WTC11 (cell line): Measurements from ENCODE around the gene ARMC9. TPM values are rescaled to one million over a fixed set of nuclear protein-coding genes. Genes with fewer than 3 reads are reported as not detected.

Experiments
- ATAC-seq: fragments of 200-7000 bp; cut with Tn5 transposase; 2 replicates; pipeline ENCODE4 v1.10.0; 2021; ENCODE audit warnings: mild to moderate bottlenecking, moderate library complexity
- CTCF ChIA-PET: fragments of 300-600 bp; sonication (Branson Sonifier 250); formaldehyde crosslinking; loops from one replicate; lab custom pipeline; 2021; ENCODE audit warnings: antibody characterized with exemption; lab: Charles Lee
- POLR2A ChIA-PET: fragments of 350-600 bp; sonication (Branson Sonifier 250); formaldehyde crosslinking; loops from one replicate; lab custom pipeline; 2021; ENCODE audit warnings: antibody characterized with exemption; lab: Charles Lee
- DNase-seq: peaks from one replicate; pipeline ENCODE4 v3.0.0; 2021; ENCODE audit warnings: low spot score
- H3K27ac Mint-ChIP-seq: 2 replicates; pipeline ENCODE4 v1.8.0; 2021; ENCODE audit warnings: mixed read lengths
- H3K27me3 Mint-ChIP-seq: 2 replicates; pipeline ENCODE4 v1.8.0; 2021; ENCODE audit warnings: low read depth, mild to moderate bottlenecking, moderate library complexity, mixed read lengths
- H3K36me3 Mint-ChIP-seq: 2 replicates; pipeline ENCODE4 v1.8.0; 2021; ENCODE audit warnings: mixed read lengths
- H3K4me1 Mint-ChIP-seq: 2 replicates; pipeline ENCODE4 v1.8.0; 2022; ENCODE audit warnings: mixed read lengths
- H3K4me3 Mint-ChIP-seq: 2 replicates; pipeline ENCODE4 v1.8.0; 2021; ENCODE audit warnings: mild to moderate bottlenecking, moderate library complexity, mixed read lengths
- H3K9me3 Mint-ChIP-seq: 2 replicates; pipeline ENCODE4 v1.8.0; 2021; ENCODE audit warnings: mixed read lengths
- EMX1 ChIP-seq: fragments of 250-450 bp; sonication (Bioruptor Pico); IDR thresholded peaks from 2 replicates; pipeline ENCODE4 v1.8.0; 2021; ENCODE audit warnings: mild to moderate bottlenecking
- ESRRA ChIP-seq: sonication (generic); formaldehyde crosslinking; IDR thresholded peaks from 2 replicates; pipeline ENCODE4 v1.8.1; 2022; ENCODE audit warnings: mild to moderate bottlenecking, missing genetic modification reagents, borderline replicate concordance
- MYBL2 ChIP-seq: sonication (generic); formaldehyde crosslinking; IDR thresholded peaks from 2 replicates; pipeline ENCODE4 v1.8.1; 2023; ENCODE audit warnings: mild to moderate bottlenecking, moderate library complexity, missing genetic modification reagents
- TEAD4 ChIP-seq: sonication (generic); formaldehyde crosslinking; IDR thresholded peaks from 2 replicates; pipeline ENCODE4 v1.8.0; 2022; ENCODE audit warnings: mild to moderate bottlenecking, missing genetic modification reagents
- ZNF219 ChIP-seq: sonication (generic); formaldehyde crosslinking; IDR thresholded peaks from 2 replicates; pipeline ENCODE4 v1.8.0; 2023; ENCODE audit warnings: missing genetic modification reagents, mild to moderate bottlenecking, borderline replicate concordance
- ZNF317 ChIP-seq: sonication (generic); formaldehyde crosslinking; IDR thresholded peaks from 2 replicates; pipeline ENCODE4 v1.8.1; 2023; ENCODE audit warnings: low read depth, mild to moderate bottlenecking, moderate library complexity, missing genetic modification reagents, borderline replicate concordance
- total RNA-seq: library from RNA; stranded (reverse); gene quantifications from 3 replicates; pipeline ENCODE4 v1.2.3, GENCODE V29; 2021
- TF ChIP-seq, protein P1 (sequence below): sonication (generic); formaldehyde crosslinking; IDR thresholded peaks from 2 replicates; pipeline ENCODE4 v1.8.1; 2023; ENCODE audit warnings: mild to moderate bottlenecking, missing genetic modification reagents, borderline replicate concordance
- TF ChIP-seq, protein P2 (sequence below): sonication (generic); formaldehyde crosslinking; IDR thresholded peaks from 2 replicates; pipeline ENCODE4 v1.8.0; 2022; ENCODE audit warnings: missing genetic modification reagents
- TF ChIP-seq, protein P3 (sequence below): sonication (generic); formaldehyde crosslinking; IDR thresholded peaks from 2 replicates; pipeline ENCODE4 v1.8.0; 2023; ENCODE audit warnings: mild to moderate bottlenecking, missing genetic modification reagents
- TF ChIP-seq, protein P4 (sequence below): sonication (generic); formaldehyde crosslinking; IDR thresholded peaks from 2 replicates; pipeline ENCODE4 v1.8.1; 2023; ENCODE audit warnings: mild to moderate bottlenecking, moderate library complexity, missing genetic modification reagents
- TF ChIP-seq, protein P5 (sequence below): sonication (generic); formaldehyde crosslinking; IDR thresholded peaks from 2 replicates; pipeline ENCODE4 v1.8.0; 2023; ENCODE audit warnings: missing genetic modification reagents, mild to moderate bottlenecking, borderline replicate concordance
- TF ChIP-seq, protein P6 (sequence below): sonication (generic); formaldehyde crosslinking; IDR thresholded peaks from 2 replicates; pipeline ENCODE4 v1.8.1; 2022; ENCODE audit warnings: low read depth, missing genetic modification reagents, borderline replicate concordance
- TF ChIP-seq, protein P7 (sequence below): sonication (generic); formaldehyde crosslinking; IDR thresholded peaks from 2 replicates; pipeline ENCODE4 v1.8.0; 2022; ENCODE audit warnings: mild to moderate bottlenecking, missing genetic modification reagents
- TF ChIP-seq, protein P8 (sequence below): sonication (generic); formaldehyde crosslinking; IDR thresholded peaks from 2 replicates; pipeline ENCODE4 v1.8.0; 2022; ENCODE audit warnings: mild to moderate bottlenecking, missing genetic modification reagents

Gene ARMC9
- total RNA-seq, 1 experiment from 2014 or later = 34.9 TPM

DNA sequence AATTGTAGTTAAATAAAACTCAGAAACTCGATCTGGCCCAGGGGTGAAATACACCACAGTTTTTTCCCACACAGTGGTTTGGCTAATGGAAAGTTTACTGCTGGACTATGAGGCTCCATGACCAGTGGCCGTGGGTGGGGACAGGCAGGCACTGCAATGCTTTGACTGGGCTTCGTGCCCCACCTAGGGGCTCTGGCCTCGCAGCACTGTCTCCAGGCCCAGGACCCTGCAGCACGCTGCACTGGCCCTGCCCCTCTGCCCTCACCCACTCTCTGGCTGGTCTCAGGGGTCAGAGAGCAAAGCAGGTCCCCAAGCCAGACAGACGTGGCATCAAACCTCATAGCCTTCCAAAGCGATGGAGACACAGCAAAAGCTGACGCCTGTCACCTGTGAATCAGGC is 183.7 kb downstream of the ARMC9 start (continued):
- TF ChIP-seq, protein P1, sequence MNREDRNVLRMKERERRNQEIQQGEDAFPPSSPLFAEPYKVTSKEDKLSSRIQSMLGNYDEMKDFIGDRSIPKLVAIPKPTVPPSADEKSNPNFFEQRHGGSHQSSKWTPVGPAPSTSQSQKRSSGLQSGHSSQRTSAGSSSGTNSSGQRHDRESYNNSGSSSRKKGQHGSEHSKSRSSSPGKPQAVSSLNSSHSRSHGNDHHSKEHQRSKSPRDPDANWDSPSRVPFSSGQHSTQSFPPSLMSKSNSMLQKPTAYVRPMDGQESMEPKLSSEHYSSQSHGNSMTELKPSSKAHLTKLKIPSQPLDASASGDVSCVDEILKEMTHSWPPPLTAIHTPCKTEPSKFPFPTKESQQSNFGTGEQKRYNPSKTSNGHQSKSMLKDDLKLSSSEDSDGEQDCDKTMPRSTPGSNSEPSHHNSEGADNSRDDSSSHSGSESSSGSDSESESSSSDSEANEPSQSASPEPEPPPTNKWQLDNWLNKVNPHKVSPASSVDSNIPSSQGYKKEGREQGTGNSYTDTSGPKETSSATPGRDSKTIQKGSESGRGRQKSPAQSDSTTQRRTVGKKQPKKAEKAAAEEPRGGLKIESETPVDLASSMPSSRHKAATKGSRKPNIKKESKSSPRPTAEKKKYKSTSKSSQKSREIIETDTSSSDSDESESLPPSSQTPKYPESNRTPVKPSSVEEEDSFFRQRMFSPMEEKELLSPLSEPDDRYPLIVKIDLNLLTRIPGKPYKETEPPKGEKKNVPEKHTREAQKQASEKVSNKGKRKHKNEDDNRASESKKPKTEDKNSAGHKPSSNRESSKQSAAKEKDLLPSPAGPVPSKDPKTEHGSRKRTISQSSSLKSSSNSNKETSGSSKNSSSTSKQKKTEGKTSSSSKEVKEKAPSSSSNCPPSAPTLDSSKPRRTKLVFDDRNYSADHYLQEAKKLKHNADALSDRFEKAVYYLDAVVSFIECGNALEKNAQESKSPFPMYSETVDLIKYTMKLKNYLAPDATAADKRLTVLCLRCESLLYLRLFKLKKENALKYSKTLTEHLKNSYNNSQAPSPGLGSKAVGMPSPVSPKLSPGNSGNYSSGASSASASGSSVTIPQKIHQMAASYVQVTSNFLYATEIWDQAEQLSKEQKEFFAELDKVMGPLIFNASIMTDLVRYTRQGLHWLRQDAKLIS (CRISPR knock-in tag) = no peak
- TF ChIP-seq ZNF219 (no peak), MYBL2 (no peak)

DNA sequence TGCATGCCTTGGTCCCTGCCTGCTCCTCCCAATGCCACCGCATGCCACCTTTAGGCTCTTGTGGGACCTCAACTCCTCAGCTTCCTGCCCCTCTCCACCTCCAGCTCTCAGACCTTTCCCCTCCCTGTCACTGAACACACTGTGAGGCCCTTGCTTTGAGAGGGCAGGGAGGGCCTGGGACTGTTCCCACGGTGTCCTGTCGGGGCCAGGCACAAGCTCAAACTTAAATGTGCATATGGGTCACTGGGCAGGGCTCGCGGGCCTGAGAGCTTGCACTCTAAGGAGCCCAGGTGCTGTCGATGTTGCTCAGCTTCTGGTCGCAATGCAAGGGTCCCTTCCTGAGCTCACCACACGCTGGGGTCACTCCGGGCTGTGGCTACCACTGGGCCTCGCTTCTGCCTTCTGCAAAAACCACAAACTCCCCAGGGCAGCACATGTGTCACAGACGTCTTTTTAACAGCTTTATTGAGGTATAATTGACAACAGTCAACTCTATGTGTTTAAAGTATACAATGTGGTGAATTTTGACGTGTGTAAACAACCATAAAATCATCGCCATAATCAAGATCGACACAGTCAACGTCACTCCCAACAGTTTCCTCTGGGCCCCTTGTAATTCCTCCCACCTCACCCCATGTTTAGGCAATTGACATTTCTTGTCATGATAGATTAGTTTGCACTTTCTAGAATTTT is 185.1 kb downstream of the ARMC9 start:
- Mint-ChIP-seq H3K4me3 (no peak overlapping the region), H3K27me3 (peaks cover 5% of the 10 kb centered on the region), H3K4me1 (peaks cover 14% of the 10 kb centered on the region), H3K36me3 (peaks cover 21% of the 10 kb centered on the region), H3K27ac (peak overlapping the region; percentile 28), H3K9me3 (peaks cover 21% of the 10 kb centered on the region)
- POLR2A ChIA-PET = no interaction called here
- DNase-seq (no peak), ATAC-seq (no peak)
- CTCF ChIA-PET = interaction anchor here (1.0 to 1.3 kb wide), 4 partner anchors 9 to 29 kb away, joined by 3 to 6 read pairs (median 3); no protein-coding TSS in a partner anchor
- TF ChIP-seq TEAD4 = no peak
- TF ChIP-seq, protein P2, sequence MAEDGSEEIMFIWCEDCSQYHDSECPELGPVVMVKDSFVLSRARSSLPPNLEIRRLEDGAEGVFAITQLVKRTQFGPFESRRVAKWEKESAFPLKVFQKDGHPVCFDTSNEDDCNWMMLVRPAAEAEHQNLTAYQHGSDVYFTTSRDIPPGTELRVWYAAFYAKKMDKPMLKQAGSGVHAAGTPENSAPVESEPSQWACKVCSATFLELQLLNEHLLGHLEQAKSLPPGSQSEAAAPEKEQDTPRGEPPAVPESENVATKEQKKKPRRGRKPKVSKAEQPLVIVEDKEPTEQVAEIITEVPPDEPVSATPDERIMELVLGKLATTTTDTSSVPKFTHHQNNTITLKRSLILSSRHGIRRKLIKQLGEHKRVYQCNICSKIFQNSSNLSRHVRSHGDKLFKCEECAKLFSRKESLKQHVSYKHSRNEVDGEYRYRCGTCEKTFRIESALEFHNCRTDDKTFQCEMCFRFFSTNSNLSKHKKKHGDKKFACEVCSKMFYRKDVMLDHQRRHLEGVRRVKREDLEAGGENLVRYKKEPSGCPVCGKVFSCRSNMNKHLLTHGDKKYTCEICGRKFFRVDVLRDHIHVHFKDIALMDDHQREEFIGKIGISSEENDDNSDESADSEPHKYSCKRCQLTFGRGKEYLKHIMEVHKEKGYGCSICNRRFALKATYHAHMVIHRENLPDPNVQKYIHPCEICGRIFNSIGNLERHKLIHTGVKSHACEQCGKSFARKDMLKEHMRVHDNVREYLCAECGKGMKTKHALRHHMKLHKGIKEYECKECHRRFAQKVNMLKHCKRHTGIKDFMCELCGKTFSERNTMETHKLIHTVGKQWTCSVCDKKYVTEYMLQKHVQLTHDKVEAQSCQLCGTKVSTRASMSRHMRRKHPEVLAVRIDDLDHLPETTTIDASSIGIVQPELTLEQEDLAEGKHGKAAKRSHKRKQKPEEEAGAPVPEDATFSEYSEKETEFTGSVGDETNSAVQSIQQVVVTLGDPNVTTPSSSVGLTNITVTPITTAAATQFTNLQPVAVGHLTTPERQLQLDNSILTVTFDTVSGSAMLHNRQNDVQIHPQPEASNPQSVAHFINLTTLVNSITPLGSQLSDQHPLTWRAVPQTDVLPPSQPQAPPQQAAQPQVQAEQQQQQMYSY (CRISPR knock-in tag) = no peak
- TF ChIP-seq EMX1 (CRISPR knock-in tag) = no peak
- TF ChIP-seq, protein P3, sequence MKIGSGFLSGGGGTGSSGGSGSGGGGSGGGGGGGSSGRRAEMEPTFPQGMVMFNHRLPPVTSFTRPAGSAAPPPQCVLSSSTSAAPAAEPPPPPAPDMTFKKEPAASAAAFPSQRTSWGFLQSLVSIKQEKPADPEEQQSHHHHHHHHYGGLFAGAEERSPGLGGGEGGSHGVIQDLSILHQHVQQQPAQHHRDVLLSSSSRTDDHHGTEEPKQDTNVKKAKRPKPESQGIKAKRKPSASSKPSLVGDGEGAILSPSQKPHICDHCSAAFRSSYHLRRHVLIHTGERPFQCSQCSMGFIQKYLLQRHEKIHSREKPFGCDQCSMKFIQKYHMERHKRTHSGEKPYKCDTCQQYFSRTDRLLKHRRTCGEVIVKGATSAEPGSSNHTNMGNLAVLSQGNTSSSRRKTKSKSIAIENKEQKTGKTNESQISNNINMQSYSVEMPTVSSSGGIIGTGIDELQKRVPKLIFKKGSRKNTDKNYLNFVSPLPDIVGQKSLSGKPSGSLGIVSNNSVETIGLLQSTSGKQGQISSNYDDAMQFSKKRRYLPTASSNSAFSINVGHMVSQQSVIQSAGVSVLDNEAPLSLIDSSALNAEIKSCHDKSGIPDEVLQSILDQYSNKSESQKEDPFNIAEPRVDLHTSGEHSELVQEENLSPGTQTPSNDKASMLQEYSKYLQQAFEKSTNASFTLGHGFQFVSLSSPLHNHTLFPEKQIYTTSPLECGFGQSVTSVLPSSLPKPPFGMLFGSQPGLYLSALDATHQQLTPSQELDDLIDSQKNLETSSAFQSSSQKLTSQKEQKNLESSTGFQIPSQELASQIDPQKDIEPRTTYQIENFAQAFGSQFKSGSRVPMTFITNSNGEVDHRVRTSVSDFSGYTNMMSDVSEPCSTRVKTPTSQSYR (CRISPR knock-in tag) = no peak
- TF ChIP-seq, protein P4, sequence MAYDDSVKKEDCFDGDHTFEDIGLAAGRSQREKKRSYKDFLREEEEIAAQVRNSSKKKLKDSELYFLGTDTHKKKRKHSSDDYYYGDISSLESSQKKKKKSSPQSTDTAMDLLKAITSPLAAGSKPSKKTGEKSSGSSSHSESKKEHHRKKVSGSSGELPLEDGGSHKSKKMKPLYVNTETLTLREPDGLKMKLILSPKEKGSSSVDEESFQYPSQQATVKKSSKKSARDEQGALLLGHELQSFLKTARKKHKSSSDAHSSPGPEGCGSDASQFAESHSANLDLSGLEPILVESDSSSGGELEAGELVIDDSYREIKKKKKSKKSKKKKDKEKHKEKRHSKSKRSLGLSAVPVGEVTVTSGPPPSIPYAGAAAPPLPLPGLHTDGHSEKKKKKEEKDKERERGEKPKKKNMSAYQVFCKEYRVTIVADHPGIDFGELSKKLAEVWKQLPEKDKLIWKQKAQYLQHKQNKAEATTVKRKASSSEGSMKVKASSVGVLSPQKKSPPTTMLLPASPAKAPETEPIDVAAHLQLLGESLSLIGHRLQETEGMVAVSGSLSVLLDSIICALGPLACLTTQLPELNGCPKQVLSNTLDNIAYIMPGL (CRISPR knock-in tag) = no peak
- TF ChIP-seq, protein P5, sequence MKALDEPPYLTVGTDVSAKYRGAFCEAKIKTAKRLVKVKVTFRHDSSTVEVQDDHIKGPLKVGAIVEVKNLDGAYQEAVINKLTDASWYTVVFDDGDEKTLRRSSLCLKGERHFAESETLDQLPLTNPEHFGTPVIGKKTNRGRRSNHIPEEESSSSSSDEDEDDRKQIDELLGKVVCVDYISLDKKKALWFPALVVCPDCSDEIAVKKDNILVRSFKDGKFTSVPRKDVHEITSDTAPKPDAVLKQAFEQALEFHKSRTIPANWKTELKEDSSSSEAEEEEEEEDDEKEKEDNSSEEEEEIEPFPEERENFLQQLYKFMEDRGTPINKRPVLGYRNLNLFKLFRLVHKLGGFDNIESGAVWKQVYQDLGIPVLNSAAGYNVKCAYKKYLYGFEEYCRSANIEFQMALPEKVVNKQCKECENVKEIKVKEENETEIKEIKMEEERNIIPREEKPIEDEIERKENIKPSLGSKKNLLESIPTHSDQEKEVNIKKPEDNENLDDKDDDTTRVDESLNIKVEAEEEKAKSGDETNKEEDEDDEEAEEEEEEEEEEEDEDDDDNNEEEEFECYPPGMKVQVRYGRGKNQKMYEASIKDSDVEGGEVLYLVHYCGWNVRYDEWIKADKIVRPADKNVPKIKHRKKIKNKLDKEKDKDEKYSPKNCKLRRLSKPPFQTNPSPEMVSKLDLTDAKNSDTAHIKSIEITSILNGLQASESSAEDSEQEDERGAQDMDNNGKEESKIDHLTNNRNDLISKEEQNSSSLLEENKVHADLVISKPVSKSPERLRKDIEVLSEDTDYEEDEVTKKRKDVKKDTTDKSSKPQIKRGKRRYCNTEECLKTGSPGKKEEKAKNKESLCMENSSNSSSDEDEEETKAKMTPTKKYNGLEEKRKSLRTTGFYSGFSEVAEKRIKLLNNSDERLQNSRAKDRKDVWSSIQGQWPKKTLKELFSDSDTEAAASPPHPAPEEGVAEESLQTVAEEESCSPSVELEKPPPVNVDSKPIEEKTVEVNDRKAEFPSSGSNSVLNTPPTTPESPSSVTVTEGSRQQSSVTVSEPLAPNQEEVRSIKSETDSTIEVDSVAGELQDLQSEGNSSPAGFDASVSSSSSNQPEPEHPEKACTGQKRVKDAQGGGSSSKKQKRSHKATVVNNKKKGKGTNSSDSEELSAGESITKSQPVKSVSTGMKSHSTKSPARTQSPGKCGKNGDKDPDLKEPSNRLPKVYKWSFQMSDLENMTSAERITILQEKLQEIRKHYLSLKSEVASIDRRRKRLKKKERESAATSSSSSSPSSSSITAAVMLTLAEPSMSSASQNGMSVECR (CRISPR knock-in tag) = no peak
- TF ChIP-seq, protein P6, sequence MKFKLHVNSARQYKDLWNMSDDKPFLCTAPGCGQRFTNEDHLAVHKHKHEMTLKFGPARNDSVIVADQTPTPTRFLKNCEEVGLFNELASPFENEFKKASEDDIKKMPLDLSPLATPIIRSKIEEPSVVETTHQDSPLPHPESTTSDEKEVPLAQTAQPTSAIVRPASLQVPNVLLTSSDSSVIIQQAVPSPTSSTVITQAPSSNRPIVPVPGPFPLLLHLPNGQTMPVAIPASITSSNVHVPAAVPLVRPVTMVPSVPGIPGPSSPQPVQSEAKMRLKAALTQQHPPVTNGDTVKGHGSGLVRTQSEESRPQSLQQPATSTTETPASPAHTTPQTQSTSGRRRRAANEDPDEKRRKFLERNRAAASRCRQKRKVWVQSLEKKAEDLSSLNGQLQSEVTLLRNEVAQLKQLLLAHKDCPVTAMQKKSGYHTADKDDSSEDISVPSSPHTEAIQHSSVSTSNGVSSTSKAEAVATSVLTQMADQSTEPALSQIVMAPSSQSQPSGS (CRISPR knock-in tag) = no peak
- TF ChIP-seq, protein P7, sequence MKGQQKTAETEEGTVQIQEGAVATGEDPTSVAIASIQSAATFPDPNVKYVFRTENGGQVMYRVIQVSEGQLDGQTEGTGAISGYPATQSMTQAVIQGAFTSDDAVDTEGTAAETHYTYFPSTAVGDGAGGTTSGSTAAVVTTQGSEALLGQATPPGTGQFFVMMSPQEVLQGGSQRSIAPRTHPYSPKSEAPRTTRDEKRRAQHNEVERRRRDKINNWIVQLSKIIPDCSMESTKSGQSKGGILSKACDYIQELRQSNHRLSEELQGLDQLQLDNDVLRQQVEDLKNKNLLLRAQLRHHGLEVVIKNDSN (CRISPR knock-in tag) = no peak
- no peak for TF ChIP-seq ZNF317
- no peak for TF ChIP-seq ESRRA (CRISPR knock-in tag)
- TF ChIP-seq, protein P8, sequence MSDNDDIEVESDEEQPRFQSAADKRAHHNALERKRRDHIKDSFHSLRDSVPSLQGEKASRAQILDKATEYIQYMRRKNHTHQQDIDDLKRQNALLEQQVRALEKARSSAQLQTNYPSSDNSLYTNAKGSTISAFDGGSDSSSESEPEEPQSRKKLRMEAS (CRISPR knock-in tag) = no peak
